OCI-LY1 (cell line): ENCODE measurements around the gene ZNF185.

Experiments
- EZH2 ChIP-seq: fragments of 200-600 bp; sonication (generic), shearing (Covaris generic); IDR thresholded peaks from 2 replicates; pipeline ENCODE4 v1.8.0; 2017; ENCODE audit warnings: borderline replicate concordance, mixed run types, mild to moderate bottlenecking, antibody characterized with exemption, low read length, moderate library complexity, mixed read lengths
- TF ChIP-seq, protein P1 (sequence below): fragments of 200-600 bp; sonication (generic), shearing (Covaris generic); IDR thresholded peaks from 2 replicates; pipeline ENCODE4 v1.5.1; 2017; ENCODE audit warnings: mild to moderate bottlenecking, antibody characterized with exemption, low read length, moderate library complexity, mixed read lengths

DNA sequence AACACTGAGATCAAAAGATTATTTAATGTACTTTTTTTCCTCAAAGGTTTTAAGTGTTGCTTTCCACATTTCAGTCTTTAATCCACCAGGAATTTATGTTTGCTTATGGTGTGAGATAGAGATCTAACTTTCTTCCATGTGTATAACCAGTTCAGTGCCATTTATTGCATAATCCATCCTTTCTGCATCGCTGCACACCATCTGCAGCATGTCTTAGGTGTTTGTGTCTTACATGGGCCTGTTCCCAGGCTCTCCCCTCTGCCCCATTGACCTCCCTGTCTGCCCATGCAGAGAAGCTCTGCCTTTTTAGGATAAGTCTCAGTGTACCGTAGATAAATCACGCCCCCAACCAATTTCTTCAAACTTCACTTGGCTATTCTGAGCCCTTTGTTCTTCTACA, 36.8 kb upstream of the ZNF185 start:
- TF ChIP-seq, protein P1, sequence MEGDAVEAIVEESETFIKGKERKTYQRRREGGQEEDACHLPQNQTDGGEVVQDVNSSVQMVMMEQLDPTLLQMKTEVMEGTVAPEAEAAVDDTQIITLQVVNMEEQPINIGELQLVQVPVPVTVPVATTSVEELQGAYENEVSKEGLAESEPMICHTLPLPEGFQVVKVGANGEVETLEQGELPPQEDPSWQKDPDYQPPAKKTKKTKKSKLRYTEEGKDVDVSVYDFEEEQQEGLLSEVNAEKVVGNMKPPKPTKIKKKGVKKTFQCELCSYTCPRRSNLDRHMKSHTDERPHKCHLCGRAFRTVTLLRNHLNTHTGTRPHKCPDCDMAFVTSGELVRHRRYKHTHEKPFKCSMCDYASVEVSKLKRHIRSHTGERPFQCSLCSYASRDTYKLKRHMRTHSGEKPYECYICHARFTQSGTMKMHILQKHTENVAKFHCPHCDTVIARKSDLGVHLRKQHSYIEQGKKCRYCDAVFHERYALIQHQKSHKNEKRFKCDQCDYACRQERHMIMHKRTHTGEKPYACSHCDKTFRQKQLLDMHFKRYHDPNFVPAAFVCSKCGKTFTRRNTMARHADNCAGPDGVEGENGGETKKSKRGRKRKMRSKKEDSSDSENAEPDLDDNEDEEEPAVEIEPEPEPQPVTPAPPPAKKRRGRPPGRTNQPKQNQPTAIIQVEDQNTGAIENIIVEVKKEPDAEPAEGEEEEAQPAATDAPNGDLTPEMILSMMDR = no peak
- no peak for TF ChIP-seq EZH2
